Measurements from ENCODE around the gene CYBC1. TPM values are rescaled to one million over a fixed set of nuclear protein-coding genes. Genes with fewer than 3 reads are reported as not detected.

CYBC1 gene
- total and polyA plus RNA-seq, 9 donors = 28.9 to 53.5 (median 33.7) TPM

- peak overlapping the region; percentile 89 for H3K27ac ChIP-seq (ENCODE audit: low read length)
- H3K27me3 ChIP-seq (ENCODE audit: control insufficient read depth, insufficient read depth, low read length) = no peaks in the 10 kb centered on the region
- peaks cover 47% of the 10 kb centered on the region for H3K4me1 ChIP-seq (ENCODE audit: control insufficient read depth, insufficient read depth, low read length)
- H3K36me3 ChIP-seq (ENCODE audit: control insufficient read depth, insufficient read depth, low read length) = peaks cover 26% of the 10 kb centered on the region
- 32% methylated on average over 4 of the region's 7 CpGs for WGBS (ENCODE audit: insufficient coverage)
- H3K9me3 ChIP-seq (replicated peaks; ENCODE audit: control insufficient read depth, low read depth, low read length) = no peaks in the 10 kb centered on the region
- H3K4me3 ChIP-seq (ENCODE audit: low read length) = no peak overlapping the region
- DNase-seq = peak; percentile 83
These were observed 50.3 kb downstream of the CYBC1 start for GRCh38 chr17:82400206-82400605.

GRCh38 chr17:82399601-82400101 lies 50.9 kb downstream of the CYBC1 start:
- Histone ChIP-seq H3K9me3 (replicated peaks; ENCODE audit: control insufficient read depth, low read depth, low read length) (no peaks in the 10 kb centered on the region), H3K27me3 (ENCODE audit: control insufficient read depth, insufficient read depth, low read length) (no peaks in the 10 kb centered on the region), H3K27ac (ENCODE audit: low read length) (peak overlapping the region; percentile 89), H3K4me3 (ENCODE audit: low read length) (no peak overlapping the region), H3K36me3 (ENCODE audit: control insufficient read depth, insufficient read depth, low read length) (peaks cover 30% of the 10 kb centered on the region), H3K4me1 (ENCODE audit: control insufficient read depth, insufficient read depth, low read length) (peaks cover 47% of the 10 kb centered on the region)
- 29% methylated on average over 14 of the region's 18 CpGs for WGBS (ENCODE audit: insufficient coverage)
- DNase-seq = peak; percentile 88

- no peaks in the 10 kb centered on the region for H3K27me3 ChIP-seq (ENCODE audit: control insufficient read depth, insufficient read depth, low read length)
- H3K4me3 ChIP-seq (ENCODE audit: low read length) = no peak overlapping the region
- peaks cover 47% of the 10 kb centered on the region for H3K4me1 ChIP-seq (ENCODE audit: control insufficient read depth, insufficient read depth, low read length)
- H3K9me3 ChIP-seq (replicated peaks; ENCODE audit: control insufficient read depth, low read depth, low read length) = no peaks in the 10 kb centered on the region
- H3K27ac ChIP-seq (ENCODE audit: low read length) = peak overlapping the region; percentile 89
- WGBS (ENCODE audit: insufficient coverage) = 10% methylated on average over 13 of the region's 13 CpGs
- peaks cover 31% of the 10 kb centered on the region for H3K36me3 ChIP-seq (ENCODE audit: control insufficient read depth, insufficient read depth, low read length)
- peak; percentile 96 for DNase-seq
These were observed 51.5 kb downstream of the CYBC1 start for GRCh38 chr17:82399041-82399441.

GRCh38 chr17:82397449-82398335 lies 52.9 kb downstream of the CYBC1 start:
- WGBS (ENCODE audit: insufficient coverage) = 87% methylated on average over 30 of the region's 38 CpGs

GRCh38 chr17:82396601-82397435 lies 53.7 kb downstream of the CYBC1 start:
- Histone ChIP-seq H3K27me3 (ENCODE audit: control insufficient read depth, insufficient read depth, low read length) (no peaks in the 10 kb centered on the region), H3K36me3 (ENCODE audit: control insufficient read depth, insufficient read depth, low read length) (peaks cover 29% of the 10 kb centered on the region), H3K4me3 (ENCODE audit: low read length) (no peak overlapping the region), H3K27ac (ENCODE audit: low read length) (no peak overlapping the region), H3K4me1 (ENCODE audit: control insufficient read depth, insufficient read depth, low read length) (peaks cover 46% of the 10 kb centered on the region), H3K9me3 (replicated peaks; ENCODE audit: control insufficient read depth, low read depth, low read length) (no peaks in the 10 kb centered on the region)
- no peak for DNase-seq
- WGBS (ENCODE audit: insufficient coverage) = 60% methylated on average over 12 of the region's 19 CpGs

More at GRCh38 chr17:82397449-82398335, 52.9 kb downstream of the CYBC1 start:
- peaks cover 47% of the 10 kb centered on the region for H3K4me1 ChIP-seq (ENCODE audit: control insufficient read depth, insufficient read depth, low read length)
- H3K4me3 ChIP-seq (ENCODE audit: low read length) = no peak overlapping the region
- H3K27me3 ChIP-seq (ENCODE audit: control insufficient read depth, insufficient read depth, low read length) = no peaks in the 10 kb centered on the region
- DNase-seq = no peak
- H3K27ac ChIP-seq (ENCODE audit: low read length) = no peak overlapping the region
- no peaks in the 10 kb centered on the region for H3K9me3 ChIP-seq (replicated peaks; ENCODE audit: control insufficient read depth, low read depth, low read length)
- peaks cover 28% of the 10 kb centered on the region for H3K36me3 ChIP-seq (ENCODE audit: control insufficient read depth, insufficient read depth, low read length)

GRCh38 chr17:82394278-82394677 lies 56.3 kb downstream of the CYBC1 start:
- no peak for DNase-seq
- WGBS (ENCODE audit: insufficient coverage) = 86% methylated on average over 8 of the region's 12 CpGs
- H3K4me3 ChIP-seq (ENCODE audit: low read length) = no peak overlapping the region

GRCh38 chr17:82392941-82393340 lies 57.6 kb downstream of the CYBC1 start:
- Histone ChIP-seq H3K9me3 (replicated peaks; ENCODE audit: control insufficient read depth, low read depth, low read length) (no peaks in the 10 kb centered on the region), H3K4me3 (ENCODE audit: low read length) (no peak overlapping the region), H3K36me3 (ENCODE audit: control insufficient read depth, insufficient read depth, low read length) (peaks cover 35% of the 10 kb centered on the region), H3K4me1 (ENCODE audit: control insufficient read depth, insufficient read depth, low read length) (peaks cover 20% of the 10 kb centered on the region), H3K27me3 (ENCODE audit: control insufficient read depth, insufficient read depth, low read length) (peaks cover 2% of the 10 kb centered on the region), H3K27ac (ENCODE audit: low read length) (no peak overlapping the region)
- 90% methylated on average over 14 of the region's 15 CpGs for WGBS (ENCODE audit: insufficient coverage)
- DNase-seq = no peak

More at GRCh38 chr17:82394278-82394677, 56.3 kb downstream of the CYBC1 start:
- peaks cover 27% of the 10 kb centered on the region for H3K4me1 ChIP-seq (ENCODE audit: control insufficient read depth, insufficient read depth, low read length)
- no peaks in the 10 kb centered on the region for H3K27me3 ChIP-seq (ENCODE audit: control insufficient read depth, insufficient read depth, low read length)
- peaks cover 35% of the 10 kb centered on the region for H3K36me3 ChIP-seq (ENCODE audit: control insufficient read depth, insufficient read depth, low read length)
- no peak overlapping the region for H3K27ac ChIP-seq (ENCODE audit: low read length)
- no peaks in the 10 kb centered on the region for H3K9me3 ChIP-seq (replicated peaks; ENCODE audit: control insufficient read depth, low read depth, low read length)

Other genes with a start within 250 kb of the CYBC1 start
- gene CCDC57, start 237.9 kb downstream of the CYBC1 start, total RNA-seq = 15.7 TPM
- 10 to 100 TPM; 18.1 to 37.4 (median 30.8) TPM for gene CCDC57, start 237.9 kb downstream of the CYBC1 start, polyA plus RNA-seq (ENCODE audit: insufficient read depth in 1 of 8, insufficient read length in 8 of 8, low replicate concordance in 1 of 8)
- gene SLC16A3, start 221.7 kb downstream of the CYBC1 start, total RNA-seq = 21.9 TPM
- gene SLC16A3, start 221.7 kb downstream of the CYBC1 start, polyA plus RNA-seq (ENCODE audit: insufficient read depth in 1 of 8, insufficient read length in 8 of 8, low replicate concordance in 1 of 8) = 10 to 100 TPM; 21.9 to 47.3 (median 33.4) TPM
- 15.0 TPM for gene CSNK1D, start 177.1 kb downstream of the CYBC1 start, total RNA-seq
- gene CSNK1D, start 177.1 kb downstream of the CYBC1 start, polyA plus RNA-seq (ENCODE audit: insufficient read depth in 1 of 8, insufficient read length in 8 of 8, low replicate concordance in 1 of 8) = 10 to 100 TPM; 63.2 to 82.2 (median 73.2) TPM
- 0.22 TPM for gene CD7, start 133.1 kb downstream of the CYBC1 start, total RNA-seq
- gene CD7, start 133.1 kb downstream of the CYBC1 start, polyA plus RNA-seq (ENCODE audit: insufficient read depth in 1 of 8, insufficient read length in 8 of 8, low replicate concordance in 1 of 8) = 1 to 10 TPM in 2 of 8 donors, under 1 TPM in 6; 0.24 to 1.4 (median 0.69) TPM
- 5.3 TPM for gene SECTM1, start 117.0 kb downstream of the CYBC1 start, total RNA-seq
- 1 to 10 TPM; 2.6 to 6.3 (median 3.6) TPM for gene SECTM1, start 117.0 kb downstream of the CYBC1 start, polyA plus RNA-seq (ENCODE audit: insufficient read depth in 1 of 8, insufficient read length in 8 of 8, low replicate concordance in 1 of 8)
- 0.09 TPM for gene TEX19, start 91.5 kb downstream of the CYBC1 start, total RNA-seq
- gene TEX19, start 91.5 kb downstream of the CYBC1 start, polyA plus RNA-seq (ENCODE audit: insufficient read depth in 1 of 8, insufficient read length in 8 of 8, low replicate concordance in 1 of 8) = under 1 TPM in 7 of 8 donors, not detected in 1; 0.07 to 0.17 (median 0.09) TPM
- gene UTS2R, start 79.0 kb downstream of the CYBC1 start, total RNA-seq = 2.2 TPM
- gene UTS2R, start 79.0 kb downstream of the CYBC1 start, polyA plus RNA-seq (ENCODE audit: insufficient read depth in 1 of 8, insufficient read length in 8 of 8, low replicate concordance in 1 of 8) = 10 to 100 TPM in 4 of 8 donors, 1 to 10 TPM in 4; 4.8 to 16.5 (median 8.9) TPM
- gene HEXD, start 32.4 kb downstream of the CYBC1 start, total RNA-seq = 12.9 TPM
- 10 to 100 TPM; 16.2 to 29.7 (median 21.2) TPM for gene HEXD, start 32.4 kb downstream of the CYBC1 start, polyA plus RNA-seq (ENCODE audit: insufficient read depth in 1 of 8, insufficient read length in 8 of 8, low replicate concordance in 1 of 8)
- gene OGFOD3, start 32.2 kb downstream of the CYBC1 start, total RNA-seq = 21.5 TPM
- gene OGFOD3, start 32.2 kb downstream of the CYBC1 start, polyA plus RNA-seq (ENCODE audit: insufficient read depth in 1 of 8, insufficient read length in 8 of 8, low replicate concordance in 1 of 8) = 10 to 100 TPM; 17.2 to 25.9 (median 23.4) TPM
- gene NARF, start 8.0 kb upstream of the CYBC1 start, total RNA-seq = 32.1 TPM
- 10 to 100 TPM; 50.3 to 77.5 (median 56.2) TPM for gene NARF, start 8.0 kb upstream of the CYBC1 start, polyA plus RNA-seq (ENCODE audit: insufficient read depth in 1 of 8, insufficient read length in 8 of 8, low replicate concordance in 1 of 8)
- 31.8 TPM for gene FOXK2, start 69.0 kb upstream of the CYBC1 start, total RNA-seq
- gene FOXK2, start 69.0 kb upstream of the CYBC1 start, polyA plus RNA-seq (ENCODE audit: insufficient read depth in 1 of 8, insufficient read length in 8 of 8, low replicate concordance in 1 of 8) = 10 to 100 TPM; 33.5 to 47.3 (median 39.1) TPM
- 51.9 TPM for gene WDR45B, start 197.7 kb upstream of the CYBC1 start, total RNA-seq
- 10 to 100 TPM; 53.2 to 71.6 (median 63.3) TPM for gene WDR45B, start 197.7 kb upstream of the CYBC1 start, polyA plus RNA-seq (ENCODE audit: insufficient read depth in 1 of 8, insufficient read length in 8 of 8, low replicate concordance in 1 of 8)
- 28.2 TPM for gene RAB40B, start 247.9 kb upstream of the CYBC1 start, total RNA-seq
- 10 to 100 TPM; 43.9 to 68.2 (median 50.3) TPM for gene RAB40B, start 247.9 kb upstream of the CYBC1 start, polyA plus RNA-seq (ENCODE audit: insufficient read depth in 1 of 8, insufficient read length in 8 of 8, low replicate concordance in 1 of 8)

All from muscle of leg (tissue), 11 donors.